Activated naive CD4-positive, alpha-beta T cell treated with anti-CD3 and anti-CD28 coated beads, Interleukin-2, amount 10 ng/mL, durations not matched to agents 7 days and 5 days (primary cell): ENCODE measurements around the gene INVS.

Experiments
- CTCF ChIA-PET: fragments of 350-600 bp; sonication (Branson Sonifier 250); formaldehyde crosslinking; loops from one replicate; lab custom pipeline; 2021; ENCODE audit warnings: antibody characterized with exemption; lab: Charles Lee
- DNase-seq: peaks from one replicate; pipeline ENCODE4 v3.0.0-alpha.2; 2020
- H3K27ac Mint-ChIP-seq: one replicate; pipeline ENCODE4 v1.8.0; 2021; ENCODE audit warnings: mild to moderate bottlenecking, moderate library complexity, mixed read lengths
- H3K27me3 Mint-ChIP-seq: one replicate; pipeline ENCODE4 v1.8.0; 2021; ENCODE audit warnings: mild to moderate bottlenecking, mixed read lengths
- H3K36me3 Mint-ChIP-seq: one replicate; pipeline ENCODE4 v1.8.0; 2021; ENCODE audit warnings: mixed read lengths
- H3K4me1 Mint-ChIP-seq: one replicate; pipeline ENCODE4 v1.8.0; 2021; ENCODE audit warnings: mixed read lengths
- H3K4me3 Mint-ChIP-seq: one replicate; pipeline ENCODE4 v1.8.0; 2021; ENCODE audit warnings: mild to moderate bottlenecking, moderate library complexity, mixed read lengths
- H3K9me3 Mint-ChIP-seq: one replicate; pipeline ENCODE4 v1.8.0; 2021; ENCODE audit warnings: mixed read lengths

INVS gene

GRCh38 chr9:100268271-100268670 lies 169.2 kb downstream of the INVS start:
- no peak overlapping the region for H3K27ac Mint-ChIP-seq
- CTCF ChIA-PET = no interaction called here
- H3K9me3 Mint-ChIP-seq = no peaks in the 10 kb centered on the region
- no peak for DNase-seq
- peaks cover 15% of the 10 kb centered on the region for H3K36me3 Mint-ChIP-seq
- no peaks in the 10 kb centered on the region for H3K4me1 Mint-ChIP-seq
- no peak overlapping the region for H3K4me3 Mint-ChIP-seq
- no peaks in the 10 kb centered on the region for H3K27me3 Mint-ChIP-seq

DNA sequence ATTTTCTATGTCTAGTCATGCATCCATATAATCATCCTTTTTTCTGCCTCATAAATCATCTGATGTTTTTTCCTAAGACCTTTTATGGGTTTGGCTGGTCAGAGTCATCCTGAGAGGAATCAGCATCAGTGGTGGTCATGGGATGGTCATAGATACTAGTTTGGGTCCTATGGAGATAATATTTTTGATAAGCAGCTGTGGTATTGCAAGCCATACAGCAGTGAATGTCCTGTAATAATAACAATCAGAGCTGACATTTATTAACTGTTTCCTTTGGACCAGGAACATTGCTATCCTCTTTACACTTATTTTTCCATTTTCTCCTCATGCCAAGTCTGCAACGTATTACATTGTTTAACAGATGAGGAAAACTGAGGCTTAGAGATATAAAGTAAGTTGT lies 170.6 kb downstream of the INVS start:
- peaks cover 15% of the 10 kb centered on the region for H3K36me3 Mint-ChIP-seq
- DNase-seq = no peak
- CTCF ChIA-PET = no interaction called here
- H3K4me1 Mint-ChIP-seq = no peaks in the 10 kb centered on the region
- H3K27ac Mint-ChIP-seq = no peak overlapping the region
- no peaks in the 10 kb centered on the region for H3K27me3 Mint-ChIP-seq
- H3K4me3 Mint-ChIP-seq = no peak overlapping the region
- H3K9me3 Mint-ChIP-seq = no peaks in the 10 kb centered on the region

GRCh38 chr9:100277166-100277979 lies 178.3 kb downstream of the INVS start:
- Mint-ChIP-seq H3K4me1 (no peaks in the 10 kb centered on the region), H3K27me3 (no peaks in the 10 kb centered on the region), H3K9me3 (no peaks in the 10 kb centered on the region), H3K4me3 (no peak overlapping the region), H3K27ac (no peak overlapping the region), H3K36me3 (peaks cover 11% of the 10 kb centered on the region)
- CTCF ChIA-PET = interaction anchor here (0.9 kb wide), 1 partner anchor 60 kb away, joined by 3 read pairs; no protein-coding TSS in a partner anchor
- DNase-seq = no peak

GRCh38 chr9:100281066-100281465 lies 182.0 kb downstream of the INVS start:
- Mint-ChIP-seq H3K36me3 (peaks cover 26% of the 10 kb centered on the region), H3K27ac (no peak overlapping the region), H3K27me3 (no peaks in the 10 kb centered on the region), H3K4me1 (no peaks in the 10 kb centered on the region), H3K4me3 (no peak overlapping the region), H3K9me3 (peaks cover 6% of the 10 kb centered on the region)
- DNase-seq = no peak
- CTCF ChIA-PET = no interaction called here

DNA sequence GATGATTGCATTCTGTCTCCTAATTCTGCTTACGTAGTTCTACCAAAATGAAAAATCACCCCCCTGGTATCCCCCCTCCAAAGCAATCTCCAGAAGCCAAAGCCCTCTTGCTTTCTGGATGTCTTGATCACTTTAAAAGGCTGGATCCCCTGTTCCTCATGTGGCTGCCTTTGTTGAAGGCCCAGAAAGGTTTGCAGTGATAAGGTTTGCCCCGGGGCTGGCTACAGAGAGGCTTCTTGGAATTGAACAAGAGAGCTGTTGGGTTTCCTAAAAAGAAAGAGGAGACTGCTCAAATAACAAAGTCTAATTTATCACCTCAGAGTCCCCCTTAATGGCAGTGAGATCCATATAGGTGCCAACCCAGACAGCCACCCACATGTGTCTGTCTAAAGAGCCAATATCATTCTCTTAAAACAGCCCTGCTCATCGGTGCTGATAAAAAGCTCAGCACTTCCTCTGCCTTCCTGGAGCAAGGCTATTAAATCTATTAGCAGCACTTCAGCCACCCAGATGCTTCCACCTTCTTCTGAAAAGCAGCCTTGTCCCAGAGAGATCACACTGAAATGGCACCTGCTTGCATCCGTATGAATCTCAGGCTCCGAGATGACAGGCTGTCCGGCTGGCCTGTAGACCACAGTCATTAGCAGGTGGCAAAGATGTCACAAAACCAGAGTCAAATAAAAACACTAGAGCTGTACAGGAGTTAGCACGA lies 182.8 kb downstream of the INVS start:
- H3K4me3 Mint-ChIP-seq = no peak overlapping the region
- H3K27ac Mint-ChIP-seq = no peak overlapping the region
- CTCF ChIA-PET = no interaction called here
- peaks cover 8% of the 10 kb centered on the region for H3K9me3 Mint-ChIP-seq
- DNase-seq = no peak
- peaks cover 30% of the 10 kb centered on the region for H3K36me3 Mint-ChIP-seq
- H3K27me3 Mint-ChIP-seq = no peaks in the 10 kb centered on the region
- H3K4me1 Mint-ChIP-seq = no peaks in the 10 kb centered on the region

- no peak for DNase-seq
- Mint-ChIP-seq H3K27ac (no peak overlapping the region), H3K9me3 (peaks cover 10% of the 10 kb centered on the region), H3K36me3 (peaks cover 33% of the 10 kb centered on the region), H3K4me3 (no peak overlapping the region), H3K4me1 (no peaks in the 10 kb centered on the region), H3K27me3 (no peaks in the 10 kb centered on the region)
- CTCF ChIA-PET = no interaction called here
Measured at GRCh38 chr9:100282388-100282719, 183.3 kb downstream of the INVS start.

DNA sequence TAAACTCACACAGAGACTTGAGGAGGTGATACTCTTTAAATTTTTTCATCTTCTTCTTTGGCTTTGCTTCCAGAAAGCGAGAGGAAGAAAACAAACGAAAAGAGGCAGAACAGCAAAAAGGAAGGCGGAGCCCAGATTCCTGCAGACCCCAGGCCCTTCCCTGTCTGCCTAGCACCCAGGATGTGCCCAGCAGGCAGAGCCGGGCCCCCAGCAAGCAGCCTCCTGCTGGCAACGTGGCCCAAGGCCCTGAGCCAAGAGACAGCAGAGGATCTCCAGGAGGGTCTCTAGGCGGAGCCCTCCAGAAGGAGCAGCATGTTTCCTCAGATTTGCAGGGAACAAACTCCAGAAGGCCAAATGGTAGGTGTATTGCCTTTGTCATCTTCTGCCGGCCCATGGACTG lies 185.2 kb downstream of the INVS start:
- Mint-ChIP-seq H3K27me3 (no peaks in the 10 kb centered on the region), H3K9me3 (peaks cover 10% of the 10 kb centered on the region), H3K4me3 (no peak overlapping the region), H3K36me3 (peaks cover 43% of the 10 kb centered on the region), H3K27ac (no peak overlapping the region), H3K4me1 (no peaks in the 10 kb centered on the region)
- no peak for DNase-seq
- CTCF ChIA-PET = no interaction called here

DNA sequence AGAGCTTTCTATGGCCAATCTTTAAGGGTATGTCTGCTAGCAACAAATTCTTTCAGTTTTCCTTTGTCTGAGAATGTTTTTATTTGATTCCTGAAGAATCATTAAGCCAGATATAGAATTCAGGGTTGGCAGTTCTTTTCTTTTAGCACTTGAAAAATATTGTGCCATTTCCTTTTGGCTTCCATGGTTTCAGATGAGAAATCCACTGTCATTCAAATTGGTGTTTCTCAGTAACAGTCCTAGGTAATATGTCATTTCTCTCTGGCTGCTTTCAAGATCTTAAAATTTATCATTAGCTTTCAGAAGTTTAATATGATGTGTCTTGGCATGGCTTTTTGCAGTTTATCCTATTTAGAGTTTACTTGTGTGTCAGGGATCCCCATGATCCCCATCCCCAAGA lies 186.0 kb downstream of the INVS start:
- CTCF ChIA-PET = interaction anchor here (1.0 kb wide), 1 partner anchor 79 kb away, joined by 4 read pairs; no protein-coding TSS in a partner anchor
- Mint-ChIP-seq H3K27me3 (no peaks in the 10 kb centered on the region), H3K4me3 (no peak overlapping the region), H3K4me1 (no peaks in the 10 kb centered on the region), H3K9me3 (peaks cover 10% of the 10 kb centered on the region), H3K36me3 (peaks cover 51% of the 10 kb centered on the region), H3K27ac (no peak overlapping the region)
- no peak for DNase-seq

DNA sequence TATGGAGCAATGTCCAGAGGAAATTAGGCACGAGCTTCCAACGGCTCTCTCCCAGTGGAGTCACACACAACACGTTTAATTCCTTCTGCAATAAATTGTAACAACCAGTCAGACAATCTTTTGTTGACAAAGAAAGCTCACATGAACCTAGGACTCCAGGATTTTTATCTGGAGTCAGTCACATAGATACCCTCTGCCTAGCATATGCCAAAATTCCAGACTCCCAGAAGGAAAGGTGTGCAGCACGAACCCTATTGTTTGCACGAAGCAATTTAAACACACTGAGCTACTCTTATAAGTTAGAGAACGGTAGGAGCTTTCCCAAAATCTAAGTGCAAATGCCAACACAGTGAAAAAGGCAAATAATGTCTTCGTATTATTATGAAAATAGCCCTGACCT lies 186.6 kb downstream of the INVS start:
- Mint-ChIP-seq H3K27ac (no peak overlapping the region), H3K4me1 (no peaks in the 10 kb centered on the region), H3K4me3 (no peak overlapping the region), H3K9me3 (peaks cover 10% of the 10 kb centered on the region), H3K27me3 (no peaks in the 10 kb centered on the region), H3K36me3 (peaks cover 52% of the 10 kb centered on the region)
- DNase-seq = no peak
- CTCF ChIA-PET = interaction anchor here (1.0 kb wide), 1 partner anchor 78 kb away, joined by 4 read pairs; no protein-coding TSS in a partner anchor

DNA sequence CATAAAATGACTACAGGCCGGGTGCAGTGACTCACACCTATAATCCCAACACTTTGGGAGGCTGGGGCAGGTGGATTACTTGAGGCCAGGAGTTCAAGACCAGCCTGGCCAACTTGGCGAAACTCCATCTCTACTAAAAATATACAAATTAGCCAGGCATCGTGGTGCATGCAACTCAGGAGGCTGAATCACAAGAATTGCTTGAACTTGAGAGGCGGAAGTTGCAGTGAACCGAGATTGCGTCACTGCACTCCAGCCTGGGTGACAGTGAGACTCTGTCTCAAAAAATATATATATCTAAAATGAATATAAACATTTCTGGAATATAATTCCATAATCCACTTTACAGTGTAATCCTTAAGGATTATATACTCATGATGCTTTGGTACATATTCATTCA lies 187.2 kb downstream of the INVS start:
- CTCF ChIA-PET = no interaction called here
- peaks cover 10% of the 10 kb centered on the region for H3K9me3 Mint-ChIP-seq

GRCh38 chr9:100287186-100287585 lies 188.1 kb downstream of the INVS start:
- H3K36me3 Mint-ChIP-seq = peaks cover 62% of the 10 kb centered on the region
- no peaks in the 10 kb centered on the region for H3K4me1 Mint-ChIP-seq
- peaks cover 10% of the 10 kb centered on the region for H3K9me3 Mint-ChIP-seq
- DNase-seq = no peak
- no peak overlapping the region for H3K27ac Mint-ChIP-seq
- CTCF ChIA-PET = no interaction called here
- no peak overlapping the region for H3K4me3 Mint-ChIP-seq
- no peaks in the 10 kb centered on the region for H3K27me3 Mint-ChIP-seq

More for the DNA sequence above, 187.2 kb downstream of the INVS start:
- Mint-ChIP-seq H3K4me1 (no peaks in the 10 kb centered on the region), H3K36me3 (peaks cover 53% of the 10 kb centered on the region), H3K27me3 (no peaks in the 10 kb centered on the region), H3K27ac (no peak overlapping the region), H3K4me3 (no peak overlapping the region)
- no peak for DNase-seq

DNA sequence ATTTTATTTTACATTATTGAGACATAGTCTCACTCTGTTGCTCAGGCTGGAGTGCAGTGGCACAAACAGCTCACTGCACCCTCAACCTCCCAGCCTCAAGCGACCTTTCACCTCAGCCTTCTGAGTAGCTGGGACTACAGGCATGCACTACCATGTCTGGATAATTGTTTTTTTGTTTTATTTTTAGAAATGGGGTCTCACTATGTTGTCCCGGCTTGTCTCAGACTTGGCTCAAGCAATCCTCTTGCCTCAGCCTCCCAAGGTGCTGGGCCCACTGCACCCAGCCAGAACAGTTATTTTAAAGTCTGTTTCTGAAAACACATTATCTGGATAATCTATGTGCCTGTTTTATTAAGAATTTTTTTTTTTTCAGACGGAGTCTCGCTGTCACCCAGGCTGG lies 191.7 kb downstream of the INVS start:
- peaks cover 4% of the 10 kb centered on the region for H3K9me3 Mint-ChIP-seq

GRCh38 chr9:100292414-100292813 lies 193.4 kb downstream of the INVS start:
- no peak overlapping the region for H3K27ac Mint-ChIP-seq
- no peak for DNase-seq
- H3K4me1 Mint-ChIP-seq = no peaks in the 10 kb centered on the region
- H3K4me3 Mint-ChIP-seq = no peak overlapping the region
- H3K9me3 Mint-ChIP-seq = no peaks in the 10 kb centered on the region
- H3K36me3 Mint-ChIP-seq = peaks cover 47% of the 10 kb centered on the region
- CTCF ChIA-PET = no interaction called here
- no peaks in the 10 kb centered on the region for H3K27me3 Mint-ChIP-seq

More for the DNA sequence above, 191.7 kb downstream of the INVS start:
- Mint-ChIP-seq H3K4me3 (no peak overlapping the region), H3K27me3 (no peaks in the 10 kb centered on the region), H3K4me1 (no peaks in the 10 kb centered on the region), H3K27ac (no peak overlapping the region), H3K36me3 (peaks cover 56% of the 10 kb centered on the region)
- CTCF ChIA-PET = no interaction called here
- DNase-seq = no peak

DNA sequence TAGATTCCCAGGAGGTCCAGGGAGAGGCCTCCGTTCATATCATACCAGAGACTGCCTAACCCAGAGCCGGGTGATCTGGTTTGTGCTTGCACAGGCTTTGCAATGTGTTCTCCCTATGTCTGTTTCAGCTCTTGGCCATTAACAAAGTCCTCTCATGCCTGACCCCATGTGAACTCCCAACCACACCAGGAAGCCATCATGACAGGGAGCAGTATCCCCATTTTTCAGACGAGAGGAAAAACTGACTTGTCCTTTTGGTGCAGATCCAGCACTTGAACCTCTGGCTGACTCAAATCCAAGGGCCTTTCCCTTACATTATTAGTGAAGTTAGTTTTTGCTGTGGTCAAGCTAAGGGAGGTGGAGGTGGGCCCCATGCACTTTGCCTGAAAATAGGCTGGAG lies 195.3 kb downstream of the INVS start:
- H3K9me3 Mint-ChIP-seq = no peaks in the 10 kb centered on the region
- DNase-seq = no peak
- CTCF ChIA-PET = no interaction called here
- peaks cover 36% of the 10 kb centered on the region for H3K36me3 Mint-ChIP-seq
- no peak overlapping the region for H3K27ac Mint-ChIP-seq
- no peak overlapping the region for H3K4me3 Mint-ChIP-seq
- no peaks in the 10 kb centered on the region for H3K4me1 Mint-ChIP-seq
- H3K27me3 Mint-ChIP-seq = no peaks in the 10 kb centered on the region

DNA sequence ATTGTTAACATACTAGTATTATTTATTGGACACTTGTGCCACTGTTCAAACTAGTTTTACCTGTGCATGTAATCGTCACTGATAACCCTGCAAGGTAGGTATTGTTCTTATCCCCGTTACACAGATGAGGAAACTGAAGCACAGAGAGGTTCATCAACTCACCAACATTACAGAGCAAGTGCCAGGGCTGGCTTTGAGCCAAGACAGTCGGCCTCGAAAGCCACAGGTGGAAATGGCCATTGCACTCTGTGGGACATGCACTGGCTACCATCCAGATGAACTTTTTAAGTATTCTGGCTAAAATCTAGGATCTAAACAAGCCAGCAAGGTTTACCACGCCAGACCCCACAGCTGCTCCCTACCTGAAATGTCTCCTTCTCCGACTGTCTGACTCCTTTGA lies 195.8 kb downstream of the INVS start:
- Mint-ChIP-seq H3K4me3 (no peak overlapping the region), H3K4me1 (no peaks in the 10 kb centered on the region), H3K27ac (no peak overlapping the region), H3K36me3 (peaks cover 31% of the 10 kb centered on the region), H3K9me3 (no peaks in the 10 kb centered on the region), H3K27me3 (no peaks in the 10 kb centered on the region)
- DNase-seq = no peak
- CTCF ChIA-PET = no interaction called here
